Activated CD8-positive, alpha-beta T cell treated with anti-CD3 and anti-CD28 coated beads, Interleukin-2, amount 10 ng/mL, durations not matched to agents 7 days and 5 days (primary cell): ENCODE results near the gene DEFB124. TPM values are rescaled to one million over a fixed set of nuclear protein-coding genes. Genes with fewer than 3 reads are reported as not detected.
"Not testable (repeated sequence)": the region's sequence is repeated elsewhere in the genome, so short reads cannot be mapped to it uniquely, and the experiment has no call there.

ENCODE experiments used
- ATAC-seq: fragments of 150-1000 bp; cut with Tn5 transposase; one replicate; pipeline ENCODE4 v1.10.0; 2021; ENCODE audit warnings: moderate library complexity
- CTCF ChIA-PET: fragments of 350-600 bp; sonication (Branson Sonifier 250); formaldehyde crosslinking; loops from one replicate; lab custom pipeline; 2021; ENCODE audit warnings: antibody characterized with exemption; lab: Charles Lee
- POLR2A ChIA-PET: fragments of 350-600 bp; sonication (Branson Sonifier 250); formaldehyde crosslinking; loops from one replicate; lab custom pipeline; 2021; ENCODE audit warnings: antibody characterized with exemption; lab: Charles Lee
- DNase-seq: peaks from one replicate; pipeline ENCODE4 v3.0.0-alpha.2; 2020
- H3K27ac Mint-ChIP-seq: one replicate; pipeline ENCODE4 v1.8.0; 2021; ENCODE audit warnings: mild to moderate bottlenecking, mixed read lengths
- H3K27me3 Mint-ChIP-seq: one replicate; pipeline ENCODE4 v1.8.0; 2021; ENCODE audit warnings: low read depth, mixed read lengths
- H3K36me3 Mint-ChIP-seq: one replicate; pipeline ENCODE4 v1.8.0; 2021; ENCODE audit warnings: low read depth, mixed read lengths
- H3K4me1 Mint-ChIP-seq: one replicate; pipeline ENCODE4 v1.8.0; 2021; ENCODE audit warnings: low read depth, mixed read lengths
- H3K4me3 Mint-ChIP-seq: one replicate; pipeline ENCODE4 v1.8.0; 2021; ENCODE audit warnings: mild to moderate bottlenecking, mixed read lengths
- H3K9me3 Mint-ChIP-seq: one replicate; pipeline ENCODE4 v1.8.0; 2022; ENCODE audit warnings: mixed read lengths; ENCODE audit not compliant: insufficient read depth
- total RNA-seq, 2 experiments: library from RNA; stranded (reverse); gene quantifications; one replicate each; pipeline ENCODE4 v1.2.3, GENCODE V29; 2021

DEFB124 gene, protein sequence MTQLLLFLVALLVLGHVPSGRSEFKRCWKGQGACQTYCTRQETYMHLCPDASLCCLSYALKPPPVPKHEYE
- not detected for total RNA-seq

DNA sequence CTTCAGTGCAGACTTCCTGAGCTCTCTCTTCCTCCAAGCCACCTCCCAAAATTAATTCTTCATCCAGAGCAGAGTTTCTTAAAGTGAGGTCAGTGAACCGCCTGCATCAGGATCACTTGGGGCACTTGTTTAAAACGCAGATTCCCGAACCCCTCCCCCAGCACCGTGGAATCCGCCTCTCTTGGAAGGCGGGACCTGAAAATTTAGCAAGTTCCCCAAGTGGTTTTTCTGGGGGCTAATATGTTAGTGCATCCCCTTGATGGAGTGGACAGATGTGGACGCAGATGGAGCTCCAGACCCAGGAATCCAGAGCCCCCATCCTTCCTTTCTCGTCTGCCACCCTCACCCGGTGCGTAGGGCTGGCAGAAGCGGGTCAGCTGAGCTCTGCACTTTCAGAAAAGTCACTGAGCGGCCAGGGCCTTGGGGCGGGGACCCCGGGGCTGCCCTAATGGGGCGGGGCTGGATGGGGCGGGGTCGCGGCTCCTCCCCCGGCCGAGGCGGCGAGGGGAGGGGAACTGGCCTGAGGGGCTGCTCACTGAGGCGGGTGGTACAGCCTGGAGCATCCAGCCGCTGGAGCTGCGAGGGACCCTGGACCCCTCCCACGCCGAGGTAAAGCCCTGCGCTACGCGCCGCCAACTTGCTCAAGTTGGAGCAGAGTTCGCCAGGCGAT is at the start of gene DEFB124, which contains the start of gene REM1:
DEFB124 (minus strand) TSS at position 370 of the 670 bp plus-strand sequence. CDS start 2,114 bp downstream, outside the sequence.
REM1 (plus strand) TSS at position 531 of the 670 bp plus-strand sequence. CDS start 1,158 bp downstream, outside the sequence.
- Mint-ChIP-seq H3K27me3 (peaks cover 40% of the 10 kb centered on the region), H3K4me1 (peaks cover 3% of the 10 kb centered on the region), H3K27ac (no peak within 1 kb of the TSS), H3K4me3 (no peak within 1 kb of the TSS), H3K36me3 (no peaks in the 10 kb centered on the region), H3K9me3 (no peaks in the 10 kb centered on the region)
- DNase-seq (no peak), ATAC-seq (no peak)
- ChIA-PET CTCF (interaction anchor here (2.6 kb wide), 1 partner anchor 28 kb away, joined by 7 read pairs; no protein-coding TSS in a partner anchor), POLR2A (no interaction called here)

DNA sequence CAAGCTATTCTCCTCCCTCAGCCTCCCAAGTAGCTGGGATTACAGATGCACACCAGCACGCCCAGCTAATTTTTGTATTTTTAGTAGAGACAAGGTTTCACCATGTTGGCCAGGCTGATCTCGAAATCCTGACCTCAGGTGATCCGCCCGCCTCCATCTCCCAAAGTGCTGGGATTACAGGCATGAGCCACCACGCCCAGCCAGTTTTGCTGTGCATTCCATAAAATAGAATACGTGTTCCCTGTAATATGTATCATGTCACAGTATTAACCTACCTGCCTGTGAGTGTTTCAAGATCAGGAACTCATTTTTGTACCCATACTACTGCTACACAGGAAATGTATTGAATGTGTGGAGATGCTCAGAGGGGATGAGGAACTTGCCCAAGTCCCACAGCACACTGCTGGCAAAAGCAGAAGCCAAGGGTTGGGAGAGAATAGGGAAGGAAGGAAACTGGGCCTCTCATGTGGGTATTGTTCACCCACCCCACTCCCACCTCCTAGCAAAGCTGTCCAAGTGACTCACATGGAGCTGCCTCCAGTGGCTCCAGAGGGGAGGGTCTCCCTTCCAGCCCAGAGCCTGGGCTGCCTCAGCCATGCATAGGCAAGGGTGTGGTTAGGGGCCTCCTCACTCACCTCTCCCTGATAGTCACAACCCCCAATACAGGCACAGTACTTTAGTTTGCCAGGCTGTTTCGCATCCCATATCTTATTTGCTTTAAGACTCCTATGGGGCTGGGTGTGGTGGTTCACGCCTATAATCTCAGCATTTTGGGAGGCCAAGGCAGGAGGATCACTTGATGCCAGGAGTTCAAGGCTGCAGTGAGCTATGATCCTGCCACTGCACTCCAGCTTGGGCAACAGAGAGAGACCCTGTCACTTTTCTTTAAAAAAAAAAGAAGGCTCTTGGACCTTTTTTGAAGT is 48.7 kb upstream of the DEFB124 start:
- peaks cover 29% of the 10 kb centered on the region for H3K4me1 Mint-ChIP-seq
- no peak for DNase-seq
- ChIA-PET POLR2A (no interaction called here), CTCF (interaction anchor here (1.2 to 1.5 kb wide), 3 partner anchors 9 to 39 kb away, joined by 3 to 4 read pairs (median 4); partner anchors contain the start of gene HM13)
- no peaks in the 10 kb centered on the region for H3K9me3 Mint-ChIP-seq
- H3K4me3 Mint-ChIP-seq = no peak overlapping the region
- H3K27me3 Mint-ChIP-seq = no peaks in the 10 kb centered on the region
- peaks cover 42% of the 10 kb centered on the region for H3K36me3 Mint-ChIP-seq
- H3K27ac Mint-ChIP-seq = no peak overlapping the region
- ATAC-seq = no peak

DNA sequence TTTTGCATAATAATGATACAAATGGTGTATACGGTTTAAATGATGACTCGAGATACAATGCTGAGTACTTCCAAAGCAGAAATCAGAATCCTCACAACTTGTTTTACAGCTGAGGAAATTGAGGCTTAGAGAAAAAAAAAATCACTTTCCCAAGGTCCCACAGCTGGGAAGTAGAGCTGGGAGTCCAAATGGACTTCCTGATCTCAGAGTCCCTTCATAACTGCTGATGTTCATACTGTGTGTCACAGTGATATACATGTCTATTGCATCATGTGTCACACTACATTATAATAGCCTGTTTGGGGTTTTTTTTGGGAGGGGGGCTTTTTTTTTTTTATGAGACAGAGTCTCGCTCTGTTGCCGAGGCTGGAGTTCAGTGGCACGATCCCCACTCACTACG is 47.8 kb upstream of the DEFB124 start:
- DNase-seq (no peak), ATAC-seq (no peak)
- no peaks in the 10 kb centered on the region for H3K9me3 Mint-ChIP-seq
- peaks cover 38% of the 10 kb centered on the region for H3K36me3 Mint-ChIP-seq
- peaks cover 29% of the 10 kb centered on the region for H3K4me1 Mint-ChIP-seq
- ChIA-PET CTCF (interaction anchor here (1.2 to 5.6 kb wide), 4 partner anchors 9 to 40 kb away, joined by 3 to 20 read pairs (median 4); partner anchors contain the start of gene HM13), POLR2A (interaction anchor here (0.6 kb wide), 1 partner anchor 11 kb away, joined by 3 read pairs; no protein-coding TSS in a partner anchor)
- H3K27ac Mint-ChIP-seq = peak overlapping the region; percentile 20
- no peaks in the 10 kb centered on the region for H3K27me3 Mint-ChIP-seq
- no peak overlapping the region for H3K4me3 Mint-ChIP-seq

GRCh38 chr20:31521267-31521666 is 46.3 kb upstream of the DEFB124 start:
- ChIA-PET POLR2A (interaction anchor here (0.6 kb wide), 1 partner anchor 26 kb away, joined by 3 read pairs; a partner anchor contains a TSS), CTCF (interaction anchor here (0.8 to 5.6 kb wide), 7 partner anchors 18 to 91 kb away, joined by 3 to 20 read pairs (median 4); no protein-coding TSS in a partner anchor)
- not testable (repeated sequence) for H3K4me3 Mint-ChIP-seq, H3K27me3 Mint-ChIP-seq, DNase-seq, ATAC-seq, H3K27ac Mint-ChIP-seq, H3K9me3 Mint-ChIP-seq
- H3K36me3 Mint-ChIP-seq = peaks cover 28% of the 10 kb centered on the region
- H3K4me1 Mint-ChIP-seq = peaks cover 29% of the 10 kb centered on the region

DNA sequence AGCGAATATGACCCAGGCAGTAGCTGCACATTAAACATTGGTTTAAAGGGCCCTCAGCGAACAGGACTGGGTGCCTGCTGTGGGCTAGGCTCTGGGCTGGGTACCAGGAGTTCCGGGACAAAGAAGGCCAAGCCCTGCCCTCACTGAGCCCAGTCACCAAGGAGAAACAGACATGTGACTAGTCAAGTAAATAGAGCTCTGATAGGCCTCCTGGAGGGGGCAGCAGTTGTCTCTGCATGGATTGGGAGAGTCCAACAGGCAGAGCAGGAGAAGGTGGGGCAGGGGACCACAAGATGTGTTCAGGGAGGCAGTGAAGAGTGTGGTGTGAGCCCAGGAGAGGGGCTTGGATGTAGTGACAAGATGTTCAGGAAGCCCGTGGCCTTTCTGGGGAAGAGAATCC is 42.4 kb upstream of the DEFB124 start:
- POLR2A ChIA-PET = no interaction called here
- Mint-ChIP-seq H3K4me1 (peaks cover 20% of the 10 kb centered on the region), H3K36me3 (peaks cover 16% of the 10 kb centered on the region), H3K4me3 (no peak overlapping the region), H3K9me3 (no peaks in the 10 kb centered on the region), H3K27me3 (no peaks in the 10 kb centered on the region), H3K27ac (no peak overlapping the region)
- CTCF ChIA-PET = interaction anchor here (1.2 to 5.6 kb wide), 2 partner anchors 15 to 206 kb away, joined by 3 to 20 read pairs; no protein-coding TSS in a partner anchor
- DNase-seq (peak; percentile 21), ATAC-seq (no peak)

- Mint-ChIP-seq H3K27ac (no peak overlapping the region), H3K9me3 (no peaks in the 10 kb centered on the region), H3K36me3 (peaks cover 12% of the 10 kb centered on the region), H3K4me3 (no peak overlapping the region), H3K4me1 (peaks cover 18% of the 10 kb centered on the region), H3K27me3 (no peaks in the 10 kb centered on the region)
- DNase-seq (peak; percentile 43), ATAC-seq (peak; percentile 3)
- ChIA-PET CTCF (interaction anchor here (1.3 to 1.6 kb wide), 3 partner anchors 14 to 207 kb away, joined by 3 to 11 read pairs (median 6); no protein-coding TSS in a partner anchor), POLR2A (no interaction called here)
Measured at GRCh38 chr20:31516651-31517050, 41.7 kb upstream of the DEFB124 start.

DNA sequence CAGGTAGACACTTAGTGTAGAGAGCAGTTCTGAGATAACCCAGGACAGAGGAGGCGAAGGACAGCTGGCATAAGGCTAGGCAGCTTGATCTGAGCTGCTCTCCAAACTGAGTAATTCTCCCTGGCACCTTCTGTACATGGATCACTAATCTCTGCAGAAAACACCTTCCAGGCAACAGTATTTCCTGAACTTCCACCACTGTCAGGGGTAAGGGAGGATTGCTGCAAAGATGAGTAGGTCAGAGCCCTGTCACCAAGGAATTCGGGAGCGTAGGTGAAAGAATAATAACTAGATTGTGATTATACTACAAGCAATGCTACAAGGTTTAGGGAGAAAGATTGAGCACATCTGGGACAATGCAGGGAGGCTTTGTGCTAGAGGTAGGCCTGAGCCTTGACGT is 41.2 kb upstream of the DEFB124 start:
- Mint-ChIP-seq H3K4me1 (peaks cover 18% of the 10 kb centered on the region), H3K27me3 (no peaks in the 10 kb centered on the region)
- POLR2A ChIA-PET = interaction anchor here (0.6 kb wide), 1 partner anchor 145 kb away, joined by 4 read pairs; no protein-coding TSS in a partner anchor

GRCh38 chr20:31515775-31516107 is 40.8 kb upstream of the DEFB124 start:
- CTCF ChIA-PET = interaction anchor here (1.3 to 2.5 kb wide), 4 partner anchors 13 to 208 kb away, joined by 3 to 12 read pairs (median 8); no protein-coding TSS in a partner anchor
- ATAC-seq (peak; percentile 3), DNase-seq (peak; percentile 40)
- no peaks in the 10 kb centered on the region for H3K27me3 Mint-ChIP-seq
- peaks cover 15% of the 10 kb centered on the region for H3K4me1 Mint-ChIP-seq
- H3K4me3 Mint-ChIP-seq = no peak overlapping the region
- POLR2A ChIA-PET = interaction anchor here (0.6 kb wide), 1 partner anchor 145 kb away, joined by 4 read pairs; no protein-coding TSS in a partner anchor
- peaks cover 8% of the 10 kb centered on the region for H3K36me3 Mint-ChIP-seq
- H3K9me3 Mint-ChIP-seq = no peaks in the 10 kb centered on the region
- no peak overlapping the region for H3K27ac Mint-ChIP-seq

More for the DNA sequence above, 41.2 kb upstream of the DEFB124 start:
- ATAC-seq = no peak
- Mint-ChIP-seq H3K9me3 (no peaks in the 10 kb centered on the region), H3K27ac (no peak overlapping the region), H3K36me3 (peaks cover 10% of the 10 kb centered on the region), H3K4me3 (no peak overlapping the region)
- no peak for DNase-seq
- CTCF ChIA-PET = interaction anchor here (1.3 to 2.5 kb wide), 4 partner anchors 13 to 207 kb away, joined by 3 to 12 read pairs (median 8); no protein-coding TSS in a partner anchor

GRCh38 chr20:31515072-31515774 is 40.3 kb upstream of the DEFB124 start:
- H3K9me3 Mint-ChIP-seq = no peaks in the 10 kb centered on the region
- peaks cover 5% of the 10 kb centered on the region for H3K36me3 Mint-ChIP-seq
- H3K4me1 Mint-ChIP-seq = peaks cover 11% of the 10 kb centered on the region
- ChIA-PET POLR2A (no interaction called here), CTCF (interaction anchor here (1.3 to 2.5 kb wide), 5 partner anchors 12 to 208 kb away, joined by 3 to 12 read pairs (median 6); no protein-coding TSS in a partner anchor)
- no peak overlapping the region for H3K27ac Mint-ChIP-seq
- no peak overlapping the region for H3K4me3 Mint-ChIP-seq
- DNase-seq (peak; percentile 25), ATAC-seq (no peak)
- H3K27me3 Mint-ChIP-seq = no peaks in the 10 kb centered on the region

DNA sequence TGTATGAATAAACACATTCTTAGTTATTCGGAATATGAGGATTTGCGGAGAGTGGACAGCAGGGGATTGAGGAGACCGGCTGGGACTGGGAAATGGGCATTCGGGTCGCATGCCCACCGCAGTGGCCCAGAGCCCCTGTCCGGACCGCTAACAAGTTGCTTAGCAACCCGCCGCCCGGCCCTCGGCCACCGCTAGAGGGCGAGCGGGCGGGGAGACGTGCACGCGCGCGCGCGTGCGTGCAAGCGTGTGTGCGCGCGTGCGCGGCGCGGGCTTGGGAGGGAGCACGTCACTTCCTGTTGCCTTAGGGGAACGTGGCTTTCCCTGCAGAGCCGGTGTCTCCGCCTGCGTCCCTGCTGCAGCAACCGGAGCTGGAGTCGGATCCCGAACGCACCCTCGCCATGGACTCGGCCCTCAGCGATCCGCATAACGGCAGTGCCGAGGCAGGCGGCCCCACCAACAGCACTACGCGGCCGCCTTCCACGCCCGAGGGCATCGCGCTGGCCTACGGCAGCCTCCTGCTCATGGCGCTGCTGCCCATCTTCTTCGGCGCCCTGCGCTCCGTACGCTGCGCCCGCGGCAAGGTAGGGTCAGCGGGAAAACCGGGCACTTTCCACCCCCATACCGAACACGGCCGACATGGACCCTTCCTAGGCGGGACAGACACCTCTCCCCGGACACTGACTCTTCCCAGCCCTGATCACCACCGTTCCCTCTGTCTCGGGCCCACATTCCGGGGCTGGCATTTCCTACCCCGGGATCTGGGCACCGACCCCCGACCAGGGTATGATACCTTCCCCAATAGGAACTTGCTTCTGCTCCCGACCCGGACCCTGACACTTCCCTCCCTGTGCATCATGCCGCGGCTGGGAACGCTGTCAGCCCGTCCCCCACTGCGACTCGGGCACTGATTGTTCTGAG is 39.5 kb upstream of the DEFB124 start, which contains the start of gene HM13:
HM13 (plus strand) TSS at position 289 of the 918 bp plus-strand sequence; CDS start at position 399, 110 bp downstream.
- DNase-seq = peak; percentile 91
- H3K27me3 Mint-ChIP-seq = no peaks in the 10 kb centered on the region
- peak within 1 kb of the TSS; percentile 14 for H3K27ac Mint-ChIP-seq
- H3K36me3 Mint-ChIP-seq = peaks cover 3% of the 10 kb centered on the region
- H3K4me1 Mint-ChIP-seq = peaks cover 9% of the 10 kb centered on the region
- ChIA-PET POLR2A (no interaction called here), CTCF (interaction anchor here (0.7 to 2.9 kb wide), 5 partner anchors 8 to 98 kb away, joined by 4 to 21 read pairs (median 5); no protein-coding TSS in a partner anchor)
- H3K9me3 Mint-ChIP-seq = no peaks in the 10 kb centered on the region
- ATAC-seq = peak; percentile 81
- H3K4me3 Mint-ChIP-seq = no peak within 1 kb of the TSS
